Measurements from ENCODE around the gene KCNT2. TPM values are rescaled to one million over a fixed set of nuclear protein-coding genes. Genes with fewer than 3 reads are reported as not detected.

The KCNT2 gene
- total RNA-seq, 2 experiments from 2014 or later = not detected

- intact Hi-C loops (cut with micrococcal nuclease; ENCODE audit: unreplicated experiment) = no loop called here
- TF ChIP-seq EZH2phosphoT487 (IDR thresholded peaks at IDR 0.05; ENCODE audit: borderline replicate concordance, low read depth, low read length) = no peak
- TF ChIP-seq, protein P1, sequence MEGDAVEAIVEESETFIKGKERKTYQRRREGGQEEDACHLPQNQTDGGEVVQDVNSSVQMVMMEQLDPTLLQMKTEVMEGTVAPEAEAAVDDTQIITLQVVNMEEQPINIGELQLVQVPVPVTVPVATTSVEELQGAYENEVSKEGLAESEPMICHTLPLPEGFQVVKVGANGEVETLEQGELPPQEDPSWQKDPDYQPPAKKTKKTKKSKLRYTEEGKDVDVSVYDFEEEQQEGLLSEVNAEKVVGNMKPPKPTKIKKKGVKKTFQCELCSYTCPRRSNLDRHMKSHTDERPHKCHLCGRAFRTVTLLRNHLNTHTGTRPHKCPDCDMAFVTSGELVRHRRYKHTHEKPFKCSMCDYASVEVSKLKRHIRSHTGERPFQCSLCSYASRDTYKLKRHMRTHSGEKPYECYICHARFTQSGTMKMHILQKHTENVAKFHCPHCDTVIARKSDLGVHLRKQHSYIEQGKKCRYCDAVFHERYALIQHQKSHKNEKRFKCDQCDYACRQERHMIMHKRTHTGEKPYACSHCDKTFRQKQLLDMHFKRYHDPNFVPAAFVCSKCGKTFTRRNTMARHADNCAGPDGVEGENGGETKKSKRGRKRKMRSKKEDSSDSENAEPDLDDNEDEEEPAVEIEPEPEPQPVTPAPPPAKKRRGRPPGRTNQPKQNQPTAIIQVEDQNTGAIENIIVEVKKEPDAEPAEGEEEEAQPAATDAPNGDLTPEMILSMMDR (conservative IDR thresholded peaks at IDR 0.05; ENCODE audit: low read length) = no peak
- H3K9me2 ChIP-seq (ENCODE audit: insufficient read depth, low read length) = no peaks in the 10 kb centered on the region
- H2AFZ ChIP-seq (ENCODE audit: low read length) = no peak overlapping the region
- no peaks in the 10 kb centered on the region for H3K36me3 ChIP-seq (ENCODE audit: insufficient read depth, low read length)
- H4K20me1 ChIP-seq (ENCODE audit: insufficient read depth, low read length) = no peaks in the 10 kb centered on the region
- no peak overlapping the region for H3K4me3 ChIP-seq (ENCODE audit: low read depth, low read length, poor library complexity, severe bottlenecking)
- DNase-seq (ENCODE audit: low spot score) = no peak
- BruUV-seq (replicated peaks) = no TSS peak
- no peaks in the 10 kb centered on the region for H3K4me1 ChIP-seq (ENCODE audit: insufficient read depth, low read length, poor library complexity, severe bottlenecking)
- H3K79me2 ChIP-seq (ENCODE audit: insufficient read depth, low read depth, low read length) = no peaks in the 10 kb centered on the region
- ChIA-PET CTCF (ENCODE audit: unreplicated experiment) (no interaction called here), POLR2A (no interaction called here)
- H3K4me2 ChIP-seq (ENCODE audit: low read length) = no peak overlapping the region
- H3K9me3 ChIP-seq (ENCODE audit: low read length) = no peaks in the 10 kb centered on the region
- no peak overlapping the region for H3K27ac ChIP-seq (ENCODE audit: low read depth, low read length, poor library complexity, severe bottlenecking)
Observed at GRCh38 chr1:196651079-196651478, 42.8 kb upstream of the KCNT2 start.

- H2AFZ ChIP-seq (ENCODE audit: low read length) = no peak overlapping the region
- no peaks in the 10 kb centered on the region for H3K9me2 ChIP-seq (ENCODE audit: insufficient read depth, low read length)
- intact Hi-C loops (cut with micrococcal nuclease; ENCODE audit: unreplicated experiment) = no loop called here
- no peak overlapping the region for H3K27ac ChIP-seq (ENCODE audit: low read depth, low read length, poor library complexity, severe bottlenecking)
- no peaks in the 10 kb centered on the region for H3K79me2 ChIP-seq (ENCODE audit: insufficient read depth, low read depth, low read length)
- DNase-seq (ENCODE audit: low spot score) = no peak
- no peak overlapping the region for H3K4me2 ChIP-seq (ENCODE audit: low read length)
- no peaks in the 10 kb centered on the region for H3K4me1 ChIP-seq (ENCODE audit: insufficient read depth, low read length, poor library complexity, severe bottlenecking)
- no peaks in the 10 kb centered on the region for H3K36me3 ChIP-seq (ENCODE audit: insufficient read depth, low read length)
- no peak overlapping the region for H3K4me3 ChIP-seq (ENCODE audit: low read depth, low read length, poor library complexity, severe bottlenecking)
- no peaks in the 10 kb centered on the region for H4K20me1 ChIP-seq (ENCODE audit: insufficient read depth, low read length)
- POLR2A ChIA-PET = no interaction called here
- no TSS peak for BruUV-seq (replicated peaks)
- no peaks in the 10 kb centered on the region for H3K9me3 ChIP-seq (ENCODE audit: low read length)
- CTCF ChIA-PET (ENCODE audit: unreplicated experiment) = no interaction called here
- TF ChIP-seq, protein P1 (conservative IDR thresholded peaks at IDR 0.05; ENCODE audit: low read length) = no peak
- no peak for TF ChIP-seq EZH2phosphoT487 (IDR thresholded peaks at IDR 0.05; ENCODE audit: borderline replicate concordance, low read depth, low read length)
Observed at GRCh38 chr1:196650403-196650802, 42.2 kb upstream of the KCNT2 start.

- no peaks in the 10 kb centered on the region for H3K9me2 ChIP-seq (ENCODE audit: insufficient read depth, low read length)
- no peaks in the 10 kb centered on the region for H3K9me3 ChIP-seq (ENCODE audit: low read length)
- TF ChIP-seq EZH2phosphoT487 (IDR thresholded peaks at IDR 0.05; ENCODE audit: borderline replicate concordance, low read depth, low read length) = no peak
- TF ChIP-seq, protein P1 (conservative IDR thresholded peaks at IDR 0.05; ENCODE audit: low read length) = no peak
- intact Hi-C loops (cut with micrococcal nuclease; ENCODE audit: unreplicated experiment) = no loop called here
- ChIA-PET CTCF (ENCODE audit: unreplicated experiment) (no interaction called here), POLR2A (no interaction called here)
- no peaks in the 10 kb centered on the region for H3K79me2 ChIP-seq (ENCODE audit: insufficient read depth, low read depth, low read length)
- no TSS peak for BruUV-seq (replicated peaks)
- DNase-seq (ENCODE audit: low spot score) = no peak
- H3K4me2 ChIP-seq (ENCODE audit: low read length) = no peak overlapping the region
- H3K4me3 ChIP-seq (ENCODE audit: low read depth, low read length, poor library complexity, severe bottlenecking) = no peak overlapping the region
- H3K36me3 ChIP-seq (ENCODE audit: insufficient read depth, low read length) = no peaks in the 10 kb centered on the region
- no peak overlapping the region for H3K27ac ChIP-seq (ENCODE audit: low read depth, low read length, poor library complexity, severe bottlenecking)
- no peak overlapping the region for H2AFZ ChIP-seq (ENCODE audit: low read length)
- H4K20me1 ChIP-seq (ENCODE audit: insufficient read depth, low read length) = no peaks in the 10 kb centered on the region
- no peaks in the 10 kb centered on the region for H3K4me1 ChIP-seq (ENCODE audit: insufficient read depth, low read length, poor library complexity, severe bottlenecking)
Observed at GRCh38 chr1:196649990-196650389, 41.8 kb upstream of the KCNT2 start.
